ENCODE data around the gene LTC4S. TPM values are rescaled to one million over a fixed set of nuclear protein-coding genes. Genes with fewer than 3 reads are reported as not detected.

Gene LTC4S
- total and polyA plus RNA-seq, 2 experiments from 2014 or later = 5.8 to 10.1 TPM

DNA sequence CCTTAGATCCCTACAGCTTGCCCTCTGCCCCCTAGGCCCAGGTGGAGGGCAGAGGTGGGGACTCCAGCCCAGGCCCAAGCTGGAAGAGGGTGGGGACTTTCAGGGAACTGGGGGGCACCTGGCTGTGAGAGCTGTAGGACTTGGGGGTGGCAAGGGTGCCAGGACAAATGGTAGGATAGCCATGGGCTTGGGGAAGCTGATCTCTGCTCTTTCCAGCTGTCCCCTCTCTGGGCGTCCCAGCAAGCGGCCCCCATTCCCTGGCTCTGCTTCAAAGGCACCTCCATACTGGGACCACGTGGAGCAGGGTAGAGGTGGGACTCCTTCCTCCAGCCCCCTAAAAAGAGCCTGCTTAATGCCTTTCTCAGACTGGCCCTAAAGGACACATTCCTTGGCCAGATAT lies 385 bp downstream of the LTC4S start:
- Histone ChIP-seq H3K4me3 (no peak overlapping the region), H2AFZ (no peak overlapping the region), H3K4me2 (no peak overlapping the region), H4K20me1 (replicated peaks; ENCODE audit: insufficient read depth) (no peaks in the 10 kb centered on the region; the same call in 1 of the 2 replicates), H3F3A (replicated peaks; ENCODE audit: low read depth) (peaks cover 10% of the 10 kb centered on the region), H3K36me3 (ENCODE audit: insufficient read depth) (no peaks in the 10 kb centered on the region; the same call in 1 of the 2 replicates), H3K4me1 (ENCODE audit: insufficient read depth) (peaks cover 11% of the 10 kb centered on the region; the same call in 1 of the 2 replicates), H3K27me3 (ENCODE audit: insufficient read depth) (no peaks in the 10 kb centered on the region), H3K79me2 (replicated peaks; ENCODE audit: insufficient read depth) (no peaks in the 10 kb centered on the region), H3K9me2 (ENCODE audit: insufficient read depth) (no peaks in the 10 kb centered on the region), H3K27ac (ENCODE audit: low read depth) (no peak overlapping the region)
- Mint-ChIP-seq H3K27me3 (ENCODE audit: insufficient read depth, low read depth, poor library complexity) (peaks cover 12% of the 10 kb centered on the region), H3K36me3 (ENCODE audit: low read depth) (peaks cover 24% of the 10 kb centered on the region), H3K4me1 (peaks cover 13% of the 10 kb centered on the region; the same call in 2 of the 3 replicates), H3K27ac (no peak overlapping the region), H3K4me3 (peak overlapping the region; percentile 75; the same call in 2 of the 3 replicates), H3K9me3 (peaks cover 3% of the 10 kb centered on the region; the same call in 2 of the 3 replicates)
- DNase-seq (ENCODE audit: low spot score) (no peak), ATAC-seq (no peak)
- TF ChIP-seq ZNF114 (CRISPR knock-in tag; IDR thresholded peaks at IDR 0.05) = no peak
- no peak for TF ChIP-seq STAT1 (IDR thresholded peaks at IDR 0.05; ENCODE audit: unreplicated experiment)
- no peak for TF ChIP-seq ZNF331 (CRISPR knock-in tag; IDR thresholded peaks at IDR 0.05; ENCODE audit: low read depth)
- no peak for TF ChIP-seq EZH2 (IDR thresholded peaks at IDR 0.05; ENCODE audit: low read depth, unreplicated experiment)
- no peak for TF ChIP-seq ZNF462 (CRISPR knock-in tag; IDR thresholded peaks at IDR 0.05)
- TF ChIP-seq, protein P1, sequence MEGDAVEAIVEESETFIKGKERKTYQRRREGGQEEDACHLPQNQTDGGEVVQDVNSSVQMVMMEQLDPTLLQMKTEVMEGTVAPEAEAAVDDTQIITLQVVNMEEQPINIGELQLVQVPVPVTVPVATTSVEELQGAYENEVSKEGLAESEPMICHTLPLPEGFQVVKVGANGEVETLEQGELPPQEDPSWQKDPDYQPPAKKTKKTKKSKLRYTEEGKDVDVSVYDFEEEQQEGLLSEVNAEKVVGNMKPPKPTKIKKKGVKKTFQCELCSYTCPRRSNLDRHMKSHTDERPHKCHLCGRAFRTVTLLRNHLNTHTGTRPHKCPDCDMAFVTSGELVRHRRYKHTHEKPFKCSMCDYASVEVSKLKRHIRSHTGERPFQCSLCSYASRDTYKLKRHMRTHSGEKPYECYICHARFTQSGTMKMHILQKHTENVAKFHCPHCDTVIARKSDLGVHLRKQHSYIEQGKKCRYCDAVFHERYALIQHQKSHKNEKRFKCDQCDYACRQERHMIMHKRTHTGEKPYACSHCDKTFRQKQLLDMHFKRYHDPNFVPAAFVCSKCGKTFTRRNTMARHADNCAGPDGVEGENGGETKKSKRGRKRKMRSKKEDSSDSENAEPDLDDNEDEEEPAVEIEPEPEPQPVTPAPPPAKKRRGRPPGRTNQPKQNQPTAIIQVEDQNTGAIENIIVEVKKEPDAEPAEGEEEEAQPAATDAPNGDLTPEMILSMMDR (conservative IDR thresholded peaks at IDR 0.05; ENCODE audit: low read depth in 2 of 2) = no peak
- TF ChIP-seq CREB1 (CRISPR knock-in tag; IDR thresholded peaks at IDR 0.05; ENCODE audit: low read depth) = no peak
- no peak for TF ChIP-seq REST (IDR thresholded peaks at IDR 0.05; ENCODE audit: unreplicated experiment)
- TF ChIP-seq EZH2phosphoT487 (IDR thresholded peaks at IDR 0.05; ENCODE audit: unreplicated experiment) = no peak
- TF ChIP-seq JUNB (IDR thresholded peaks at IDR 0.05; ENCODE audit: unreplicated experiment) = no peak
- TF ChIP-seq, protein P2, sequence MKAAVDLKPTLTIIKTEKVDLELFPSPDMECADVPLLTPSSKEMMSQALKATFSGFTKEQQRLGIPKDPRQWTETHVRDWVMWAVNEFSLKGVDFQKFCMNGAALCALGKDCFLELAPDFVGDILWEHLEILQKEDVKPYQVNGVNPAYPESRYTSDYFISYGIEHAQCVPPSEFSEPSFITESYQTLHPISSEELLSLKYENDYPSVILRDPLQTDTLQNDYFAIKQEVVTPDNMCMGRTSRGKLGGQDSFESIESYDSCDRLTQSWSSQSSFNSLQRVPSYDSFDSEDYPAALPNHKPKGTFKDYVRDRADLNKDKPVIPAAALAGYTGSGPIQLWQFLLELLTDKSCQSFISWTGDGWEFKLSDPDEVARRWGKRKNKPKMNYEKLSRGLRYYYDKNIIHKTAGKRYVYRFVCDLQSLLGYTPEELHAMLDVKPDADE (IDR thresholded peaks at IDR 0.05) = no peak
- TF ChIP-seq NANOG (IDR thresholded peaks at IDR 0.05; ENCODE audit: borderline replicate concordance) = no peak
